ENCODE results near the gene CDC45.

CDC45 gene

DNA sequence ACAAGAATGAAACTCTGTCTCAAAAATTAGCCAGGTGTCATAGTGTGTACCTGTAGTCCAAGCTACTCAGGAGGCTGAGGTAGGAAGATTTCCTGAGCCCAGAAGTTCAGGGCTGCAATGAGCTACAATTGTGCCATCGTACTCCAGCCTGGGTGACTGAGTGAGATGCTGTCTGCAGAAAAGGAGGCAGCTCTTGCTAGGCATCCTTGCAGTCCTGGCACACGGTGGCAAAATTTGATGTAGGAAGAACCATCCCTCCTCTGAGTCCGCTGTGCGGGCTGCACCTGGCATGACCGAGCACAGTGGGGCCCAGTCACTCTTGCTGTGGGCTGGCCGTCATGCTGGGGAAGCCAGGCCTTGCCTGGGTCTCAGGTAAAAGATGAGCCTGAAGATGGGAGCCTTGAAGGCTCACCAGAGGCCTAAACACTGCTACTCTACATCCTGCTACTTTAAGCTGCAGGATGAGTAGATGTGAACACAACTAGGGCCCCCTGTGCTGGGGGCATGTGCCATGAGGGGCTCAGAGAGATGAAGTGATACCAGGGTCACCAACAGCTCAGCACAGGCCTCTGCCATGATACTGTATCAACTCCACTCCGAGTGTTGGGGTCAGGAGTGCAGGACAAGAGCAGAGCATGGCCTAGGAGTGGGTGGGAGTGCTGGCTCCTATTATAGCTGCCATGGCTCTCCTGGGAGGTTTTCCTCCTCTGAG, 18.6 kb downstream of the CDC45 start:
- no peak for DNase-seq

DNA sequence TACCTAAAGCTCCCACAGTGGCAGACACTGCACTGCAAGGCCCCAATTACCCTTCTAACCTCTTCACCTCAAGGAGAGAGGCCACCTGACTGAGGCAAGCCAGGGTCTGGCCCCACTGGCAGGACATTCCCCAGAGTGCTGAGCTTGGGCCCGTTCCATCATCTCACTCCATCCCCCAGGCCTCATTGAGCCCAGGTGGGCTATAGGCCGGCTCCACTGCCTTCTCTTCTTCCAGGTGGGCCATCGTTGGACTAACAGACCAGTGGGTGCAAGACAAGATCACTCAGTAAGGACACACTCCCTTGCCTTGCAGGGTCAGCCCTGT, 19.1 kb downstream of the CDC45 start:
- DNase-seq = no peak

DNA sequence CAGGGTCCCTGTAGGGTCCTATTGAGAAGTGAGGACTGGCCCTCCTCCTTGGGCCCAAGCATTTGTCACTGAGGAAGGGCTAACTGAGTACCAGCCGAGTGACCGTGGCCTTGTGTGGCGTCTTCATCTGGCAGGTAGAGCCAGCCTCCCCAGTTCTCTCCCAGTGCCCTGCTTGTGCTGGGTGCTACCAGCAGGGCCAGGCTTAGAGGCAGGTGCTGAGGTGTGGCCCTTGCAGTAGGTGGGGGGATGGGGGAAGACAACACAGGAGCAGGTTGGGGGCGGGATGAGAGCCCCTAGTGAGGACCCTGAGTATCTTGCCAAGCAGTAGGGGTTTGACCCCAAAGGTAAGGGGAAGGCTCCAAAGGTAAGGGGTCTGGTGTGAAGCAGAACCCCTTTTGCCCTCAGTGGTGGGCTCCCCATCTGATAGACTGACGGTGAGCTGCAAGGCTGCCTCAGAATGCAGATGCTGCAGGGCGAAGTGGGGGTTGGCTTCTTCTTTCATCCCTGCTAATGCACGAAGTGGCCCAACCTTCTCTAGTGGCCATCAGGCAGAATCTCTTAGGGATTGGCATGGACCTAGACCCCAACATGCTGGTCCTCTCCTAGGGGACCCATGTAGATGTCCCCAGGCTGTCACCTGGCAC, 19.6 kb downstream of the CDC45 start:
- no peak for DNase-seq

DNA sequence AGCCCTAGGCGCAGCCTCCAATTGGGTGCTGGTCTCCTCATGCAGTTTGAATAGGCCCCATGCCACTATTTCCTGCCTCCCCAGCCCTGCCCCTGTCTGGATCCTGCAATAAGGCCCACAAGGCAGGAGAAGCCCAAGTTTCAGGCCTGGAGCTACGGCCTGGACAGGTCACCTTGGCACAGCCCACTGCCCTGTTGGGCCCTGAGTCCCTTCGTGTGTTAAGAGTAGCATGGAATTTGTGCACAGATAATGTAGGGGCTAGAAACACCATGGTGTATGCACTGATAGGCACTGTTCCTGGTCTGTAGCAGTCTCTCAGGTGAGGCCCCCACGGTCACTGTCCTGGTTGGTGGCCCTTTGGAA, 20.1 kb downstream of the CDC45 start:
- no peak for DNase-seq

DNA sequence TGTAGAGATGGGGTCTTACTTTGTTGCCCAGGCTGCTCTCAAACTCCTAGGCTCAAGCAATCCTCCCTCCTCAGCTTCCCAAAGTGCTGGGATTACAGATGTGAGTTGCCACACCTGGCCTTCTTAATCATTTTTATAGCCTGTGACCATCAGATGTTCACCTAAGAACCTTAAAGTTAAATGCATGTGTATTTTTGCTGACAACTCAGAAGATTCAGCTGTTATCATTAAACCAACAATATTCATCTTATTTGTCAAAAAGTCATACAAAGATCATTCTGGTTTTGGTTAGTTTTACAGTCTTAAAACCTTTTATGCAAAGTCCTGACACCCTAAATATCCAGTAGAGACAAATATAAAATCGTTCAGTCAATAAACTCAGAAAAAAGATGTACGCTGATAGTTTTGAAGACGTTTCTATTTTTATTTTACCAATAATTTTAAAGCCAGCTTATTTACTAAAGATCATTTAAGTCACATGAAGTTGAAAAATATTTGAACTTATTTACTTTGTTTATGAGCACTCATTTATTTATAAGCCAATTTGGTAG, 22.3 kb downstream of the CDC45 start:
- no peak for DNase-seq

DNA sequence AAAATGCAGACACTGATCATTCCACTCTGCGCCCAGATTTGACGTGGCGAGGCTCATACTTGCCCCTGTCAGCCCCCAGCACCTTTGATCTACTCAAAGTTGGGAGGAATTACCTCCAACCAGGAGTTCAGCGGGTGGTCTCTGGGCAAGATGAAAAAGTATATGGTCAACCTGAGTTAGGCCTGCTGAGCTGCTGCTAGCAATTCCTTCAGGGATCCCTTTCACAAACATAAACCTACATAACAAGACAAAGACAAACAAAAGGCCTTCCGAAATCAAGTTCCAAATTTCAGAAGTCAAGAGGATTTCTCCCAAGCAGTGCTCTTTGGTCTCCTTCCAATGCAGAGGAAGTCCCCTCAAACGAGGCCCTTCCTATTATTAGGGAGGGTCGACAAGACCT, 23.6 kb downstream of the CDC45 start:
- DNase-seq = no peak

DNA sequence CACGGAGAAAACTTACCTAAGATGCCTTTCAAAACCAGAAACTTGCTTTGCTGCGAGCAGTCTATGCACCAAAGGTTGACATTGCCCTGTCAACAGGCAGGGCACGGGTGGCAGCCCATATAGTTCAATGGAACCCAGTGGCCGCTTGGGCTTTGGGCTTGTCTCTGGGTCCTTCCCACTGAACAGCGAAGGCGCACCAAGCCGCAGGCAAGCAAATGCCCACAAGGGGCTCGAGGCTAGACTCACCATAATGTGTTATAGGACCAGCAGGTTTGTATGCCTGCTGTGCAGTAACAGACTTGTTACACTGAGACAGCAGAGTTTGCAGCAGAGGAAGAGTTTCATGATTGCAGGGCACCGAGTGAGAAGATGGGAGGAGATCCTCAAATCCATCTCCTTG, 24.1 kb downstream of the CDC45 start:
- DNase-seq = no peak

DNA sequence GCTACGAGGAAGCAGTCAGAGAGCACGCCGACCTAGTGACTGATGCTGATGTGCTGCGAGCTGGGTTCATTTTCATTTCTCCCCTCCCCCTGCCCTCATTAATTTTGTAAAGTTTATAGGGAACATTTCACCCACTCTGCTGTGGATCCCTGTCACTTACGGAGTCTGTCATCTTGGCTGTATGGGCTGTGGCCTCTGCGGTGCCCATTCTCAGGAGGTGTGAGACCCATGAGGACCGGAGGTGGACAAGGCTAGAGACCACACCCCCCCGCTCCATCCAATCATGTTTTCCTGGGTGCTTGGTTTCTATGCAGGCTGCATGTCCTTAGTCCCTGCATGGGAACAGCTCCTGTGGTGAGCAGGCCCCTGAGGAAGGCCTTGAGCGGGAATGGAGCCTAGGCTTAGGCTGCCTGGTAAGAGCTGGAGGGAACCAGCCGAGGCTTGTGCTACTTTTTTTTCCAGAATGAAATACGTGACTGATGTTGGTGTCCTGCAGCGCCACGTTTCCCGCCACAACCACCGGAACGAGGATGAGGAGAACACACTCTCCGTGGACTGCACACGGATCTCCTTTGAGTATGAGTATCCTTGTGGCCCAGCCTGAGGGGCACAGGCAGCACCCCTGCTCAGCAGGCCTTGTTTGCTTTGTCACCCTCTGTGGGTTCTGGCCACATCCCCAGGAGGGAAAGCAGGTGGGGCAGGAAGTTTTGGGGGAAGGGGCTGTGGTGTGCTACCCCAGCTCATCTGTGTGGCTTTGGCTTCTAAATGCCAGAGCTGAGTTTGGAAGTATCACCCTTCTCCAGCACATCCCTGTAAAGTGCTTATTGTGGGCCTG, 25.4 kb downstream of the CDC45 start:
- no peak for DNase-seq

DNA sequence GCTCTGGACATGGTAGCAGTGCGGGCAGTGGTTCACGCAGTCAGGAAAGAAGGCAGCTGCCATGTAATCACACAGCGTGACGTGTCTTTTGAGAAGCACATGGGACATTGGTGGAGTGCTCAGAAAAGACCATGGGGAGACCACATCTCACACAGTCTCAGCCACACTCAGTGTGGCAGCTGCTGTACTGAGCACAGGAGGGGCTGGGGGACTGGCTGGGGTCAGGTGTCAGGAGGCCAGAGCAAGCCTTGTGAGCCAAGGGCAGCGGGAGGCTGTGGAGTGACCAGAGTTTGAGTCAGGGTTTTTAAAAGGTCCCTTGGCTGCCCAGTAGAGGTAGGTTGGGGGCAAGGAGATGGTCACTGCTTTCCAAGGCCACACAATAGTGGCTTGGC, 26.0 kb downstream of the CDC45 start:
- no peak for DNase-seq

DNA sequence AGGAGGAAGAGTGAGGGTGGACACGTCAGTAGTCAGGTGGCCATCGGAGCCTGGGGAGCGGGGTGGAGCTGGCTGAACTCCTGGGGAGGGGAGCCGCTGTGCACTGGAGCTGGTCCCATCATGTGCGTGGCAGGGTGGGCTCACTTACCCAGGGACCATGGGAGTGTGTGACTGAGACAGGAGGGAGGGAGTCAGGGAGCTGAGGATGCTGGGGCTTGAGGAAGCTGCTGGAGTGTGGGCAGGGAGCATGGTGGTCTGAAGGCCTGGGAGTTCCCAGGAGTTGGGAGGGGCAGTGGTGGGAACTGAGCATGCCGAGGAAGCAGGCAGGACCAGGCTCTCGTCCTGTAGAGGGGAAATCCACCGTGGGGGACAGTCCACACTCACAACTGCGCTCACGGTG, 26.5 kb downstream of the CDC45 start:
- DNase-seq = no peak

DNA sequence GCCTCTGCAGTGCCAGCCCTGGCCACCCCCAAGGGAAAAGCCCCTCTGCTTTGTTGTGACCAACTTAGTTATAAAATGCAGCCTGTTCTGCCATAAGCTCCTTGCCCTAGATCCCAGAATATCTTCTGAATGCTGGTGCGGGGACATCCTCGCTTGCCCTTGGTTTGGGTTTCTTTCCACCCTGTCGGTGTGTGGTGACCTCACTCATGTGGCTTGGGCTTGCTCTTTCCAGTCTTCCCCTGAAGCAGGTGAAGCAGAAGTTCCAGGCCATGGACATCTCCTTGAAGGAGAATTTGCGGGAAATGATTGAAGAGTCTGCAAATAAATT, 27.8 kb downstream of the CDC45 start:
- no peak for DNase-seq

DNA sequence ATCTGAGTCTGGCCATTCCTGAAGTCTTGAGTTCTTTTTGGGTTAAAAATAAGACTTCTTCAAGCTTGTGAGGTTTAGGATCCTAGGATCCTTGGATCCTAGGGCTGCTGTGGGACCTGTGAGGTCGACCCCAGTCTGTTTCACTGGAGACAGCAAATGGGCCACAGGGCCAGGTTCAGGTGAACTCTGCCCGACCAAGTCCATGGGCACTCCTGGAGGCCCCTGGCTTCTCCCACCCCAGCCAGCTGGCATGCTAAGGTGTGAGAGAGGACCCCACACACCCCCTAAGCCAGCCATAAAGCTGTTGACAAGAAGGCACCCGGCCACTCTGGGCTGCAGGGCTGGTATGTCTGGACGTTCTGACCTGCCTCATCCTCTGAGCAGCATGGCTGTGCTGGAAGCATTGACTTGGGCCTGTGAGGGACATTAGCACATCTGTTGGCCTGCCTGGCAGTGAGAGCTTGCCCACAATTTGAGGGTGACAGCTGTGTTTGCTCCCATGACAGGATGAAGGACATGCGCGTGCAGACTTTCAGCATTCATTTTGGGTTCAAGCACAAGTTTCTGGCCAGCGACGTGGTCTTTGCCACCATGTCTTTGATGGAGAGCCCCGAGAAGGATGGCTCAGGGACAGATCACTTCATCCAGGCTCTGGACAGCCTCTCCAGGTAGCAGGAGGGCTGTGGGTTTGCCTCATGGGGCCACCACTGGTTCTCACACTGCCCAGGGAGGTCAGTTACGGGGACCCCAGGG, 28.5 kb downstream of the CDC45 start:
- no peak for DNase-seq

DNA sequence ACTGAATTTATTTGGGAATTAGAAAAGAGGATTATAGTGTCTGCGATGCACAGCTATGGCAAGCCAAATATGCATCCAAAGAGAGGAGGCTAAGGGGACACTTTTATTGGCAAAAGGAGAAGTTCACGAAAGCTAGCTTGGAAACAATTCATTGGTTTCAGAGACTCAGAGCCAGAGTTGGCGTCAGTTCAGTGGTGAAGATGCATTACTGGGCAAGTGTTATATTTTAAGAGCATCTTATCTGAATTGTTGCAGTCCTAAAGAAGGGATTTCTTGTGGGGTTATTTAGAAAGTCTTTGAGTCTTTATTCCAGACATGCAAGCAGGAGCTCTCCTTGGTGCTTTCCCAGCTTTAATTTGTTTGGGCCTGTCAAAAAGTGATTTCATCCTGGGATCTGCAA, 29.5 kb downstream of the CDC45 start:
- DNase-seq = no peak

DNA sequence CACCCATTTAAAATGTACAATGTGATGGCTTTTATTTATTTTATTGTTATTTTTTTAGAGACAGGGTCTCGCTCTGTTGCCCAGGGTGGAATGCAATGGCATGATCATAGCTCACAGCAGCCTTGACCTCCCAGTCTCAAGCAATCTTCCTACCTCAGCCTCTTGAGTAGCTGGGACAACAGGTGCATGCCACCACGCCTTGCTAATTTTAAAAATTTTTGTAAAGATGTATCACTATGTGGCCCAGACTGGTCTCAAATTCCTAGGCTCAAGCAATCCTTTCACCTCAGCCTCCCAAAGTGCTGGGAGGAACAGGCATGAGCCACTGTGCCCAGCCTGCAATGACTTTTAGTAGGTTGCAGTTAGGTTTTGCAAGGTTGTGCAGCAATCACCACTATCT, 30.2 kb downstream of the CDC45 start:
- no peak for DNase-seq

DNA sequence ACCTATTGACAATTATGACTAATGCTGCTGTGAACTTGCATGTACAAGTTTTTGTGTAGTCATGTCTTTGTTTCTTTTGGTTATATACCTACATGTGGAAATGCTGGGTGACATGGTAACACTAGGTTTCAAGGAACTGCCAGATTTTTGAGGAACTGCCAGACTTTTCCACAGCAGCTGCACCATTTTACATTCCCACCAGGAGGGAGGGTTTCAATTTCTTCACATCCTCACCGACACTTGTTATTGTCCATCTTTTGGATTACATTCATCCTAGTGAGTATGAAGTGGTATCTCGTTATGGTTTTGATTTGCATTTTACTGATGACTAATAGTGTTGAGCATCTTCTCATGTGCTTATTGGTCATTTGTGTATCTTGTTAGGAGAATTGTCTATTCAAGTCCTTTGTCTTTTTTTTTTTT, 31.2 kb downstream of the CDC45 start:
- DNase-seq = no peak

DNA sequence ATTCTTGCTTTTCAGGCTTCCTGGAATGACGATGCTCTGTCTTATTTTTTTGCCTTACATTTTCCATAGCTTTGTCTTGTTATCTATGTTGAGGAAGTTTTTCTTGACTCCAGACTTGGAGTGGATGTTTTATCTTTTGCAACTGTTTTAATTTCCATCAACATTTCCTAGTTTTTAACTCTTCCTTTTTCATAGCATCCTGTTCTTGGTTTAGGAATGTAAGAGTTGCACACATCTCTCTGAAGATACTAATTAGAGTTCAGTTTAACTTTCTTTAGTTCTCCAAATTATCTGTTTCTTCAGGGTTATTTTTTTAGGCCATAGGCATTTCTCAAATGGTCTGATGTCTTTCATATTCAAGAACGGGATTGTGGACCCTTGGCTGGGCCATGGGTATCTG, 34.1 kb downstream of the CDC45 start:
- DNase-seq = no peak

DNA sequence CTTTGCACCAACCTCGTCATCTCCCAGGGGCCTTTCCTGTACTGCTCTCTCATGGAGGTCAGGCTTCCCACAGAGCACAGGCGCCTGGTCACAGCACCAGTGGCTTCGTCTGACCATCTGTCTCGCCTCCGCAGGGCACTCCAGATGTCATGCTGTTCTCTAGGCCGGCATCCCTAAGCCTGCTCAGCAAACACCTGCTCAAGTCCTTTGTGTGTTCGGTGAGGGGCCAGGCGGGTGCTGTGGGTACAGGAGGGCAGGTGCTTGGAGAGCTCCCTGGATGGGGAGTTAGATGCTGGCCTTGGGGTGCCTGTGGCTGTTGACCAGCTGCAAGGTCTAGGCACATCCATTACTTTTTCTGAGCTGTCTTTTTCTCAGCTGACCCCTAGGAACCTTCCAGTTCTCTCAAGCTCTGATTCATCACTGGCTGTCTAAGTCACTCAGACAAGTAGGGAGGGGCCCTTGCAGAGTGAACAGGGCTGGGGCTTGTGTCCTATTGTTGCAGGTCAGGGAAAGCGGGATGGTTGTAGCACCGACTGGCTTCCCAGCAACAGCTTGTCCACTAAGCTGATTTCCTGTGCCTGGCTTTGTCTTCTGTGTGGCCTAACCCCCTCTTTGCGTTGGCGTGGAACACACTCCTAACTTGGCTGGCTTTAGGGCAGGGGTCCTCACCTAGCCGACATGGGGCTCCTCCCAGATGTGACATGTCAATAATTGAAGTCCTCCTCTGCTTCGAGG, 35.3 kb downstream of the CDC45 start:
- no peak for DNase-seq

DNA sequence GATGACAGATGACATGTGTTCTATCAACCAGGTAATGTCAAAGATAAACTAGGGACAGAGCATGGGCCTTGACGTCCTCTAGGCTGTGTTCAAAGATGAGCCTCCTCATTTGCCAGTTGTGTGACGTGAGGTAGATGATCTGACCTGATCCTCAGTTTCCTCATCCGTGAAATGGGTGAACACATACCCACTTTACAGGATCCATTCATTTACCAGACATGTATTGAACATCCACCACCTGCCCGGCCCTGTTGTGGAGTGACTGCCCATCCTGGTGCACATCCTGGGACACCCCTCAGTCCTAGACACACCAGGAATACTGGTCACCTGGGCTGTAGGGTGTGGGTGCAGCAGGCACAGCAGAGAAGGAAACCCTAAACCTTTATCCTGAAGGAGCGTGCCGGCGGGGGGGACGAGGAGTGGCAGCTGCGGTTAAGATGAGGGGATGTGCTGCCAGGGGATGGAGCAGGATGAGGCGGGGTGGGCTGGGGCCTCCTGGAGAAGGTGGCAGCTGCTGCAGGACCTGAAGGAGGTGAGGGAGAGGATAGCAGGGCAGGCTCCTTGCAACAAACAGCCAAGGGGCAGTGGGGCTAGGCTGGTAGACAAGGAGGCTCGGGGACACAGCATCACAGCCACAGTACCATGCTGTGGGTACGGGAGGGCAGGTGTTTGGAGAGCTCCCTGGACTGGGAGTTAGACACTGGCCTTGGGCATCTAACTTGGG, 36.1 kb downstream of the CDC45 start:
- no peak for DNase-seq

DNA sequence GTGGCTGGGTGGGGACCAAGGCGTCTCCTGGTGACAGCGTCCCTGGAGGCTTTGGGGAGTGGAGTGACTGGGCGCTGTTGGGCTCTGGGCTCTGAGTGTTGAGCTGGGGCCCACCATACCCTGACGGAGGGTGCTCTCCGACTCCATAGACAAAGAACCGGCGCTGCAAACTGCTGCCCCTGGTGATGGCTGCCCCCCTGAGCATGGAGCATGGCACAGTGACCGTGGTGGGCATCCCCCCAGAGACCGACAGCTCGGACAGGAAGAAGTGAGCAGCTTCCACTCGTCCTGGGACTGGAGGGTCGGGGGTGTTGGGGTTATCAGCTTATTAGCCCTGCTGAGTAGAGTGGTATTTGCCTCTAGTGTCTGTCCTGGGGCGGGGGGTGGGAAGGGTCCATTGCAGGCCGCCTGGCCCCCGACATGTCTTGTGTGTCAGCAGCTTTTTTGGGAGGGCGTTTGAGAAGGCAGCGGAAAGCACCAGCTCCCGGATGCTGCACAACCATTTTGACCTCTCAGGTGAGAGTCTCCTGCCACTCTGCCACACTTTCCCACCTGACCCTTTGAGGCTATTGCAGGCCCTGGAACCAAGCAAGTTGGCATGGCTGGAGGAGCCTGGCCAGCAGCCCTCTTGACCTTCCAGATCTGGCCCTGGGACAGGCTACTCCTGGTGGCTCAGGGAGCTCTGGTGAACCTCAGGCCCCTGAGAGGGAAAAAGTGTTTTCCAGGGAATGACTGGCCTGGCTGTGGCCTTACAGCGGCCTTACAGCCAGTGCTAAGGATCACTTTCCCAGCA, 36.9 kb downstream of the CDC45 start:
- no peak for DNase-seq

DNA sequence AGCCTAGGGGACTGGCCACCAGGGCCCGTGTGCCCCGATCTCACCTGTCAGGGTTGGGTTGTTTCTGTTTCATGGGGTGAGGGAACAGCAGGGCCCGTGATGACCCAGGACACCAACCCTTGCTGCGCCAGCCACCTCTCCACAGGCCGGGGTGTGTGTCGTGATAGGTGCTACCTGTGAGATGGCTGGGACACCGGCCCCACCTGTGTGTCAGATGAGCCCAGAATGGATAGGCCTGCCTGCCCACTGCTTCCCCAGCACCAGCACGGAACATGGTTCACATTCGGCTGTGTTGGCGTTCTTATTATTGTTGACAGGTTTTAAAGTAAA, 37.4 kb downstream of the CDC45 start:
- DNase-seq = no peak

DNA sequence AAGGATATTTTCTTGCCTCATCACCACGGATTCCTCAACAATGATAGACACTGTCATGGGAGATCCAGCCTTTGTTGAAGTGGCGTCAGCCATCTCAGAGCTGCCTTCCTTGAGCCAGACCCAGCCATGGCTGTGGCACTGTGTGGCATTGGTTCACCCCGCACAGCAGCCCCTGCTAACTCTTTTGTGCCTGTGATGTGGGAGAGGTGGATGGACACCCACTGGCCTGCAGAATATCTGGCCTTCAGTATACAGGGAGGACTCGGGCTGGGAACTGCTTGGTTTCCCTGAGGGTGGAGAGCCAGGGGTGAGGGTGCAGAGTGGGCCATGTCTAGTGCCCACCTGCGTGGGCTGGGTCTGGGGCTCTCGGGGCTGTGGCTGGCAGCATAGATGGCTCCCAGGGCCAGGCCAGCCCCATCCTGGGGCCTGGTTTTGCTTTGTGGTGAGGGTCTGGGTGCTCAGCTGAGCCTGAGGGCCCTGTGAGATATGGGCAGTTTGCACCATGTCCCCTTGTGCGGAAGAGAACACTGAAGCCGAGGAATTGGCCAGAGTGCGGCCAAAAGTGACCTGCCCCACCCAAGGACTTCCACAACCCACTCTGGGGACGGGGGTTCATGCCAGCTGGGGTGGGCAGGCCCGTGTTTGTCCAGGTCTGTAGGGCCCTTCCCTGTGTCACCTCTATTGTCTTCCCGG, 38.3 kb downstream of the CDC45 start:
- no peak for DNase-seq

Data from activated effector memory CD4-positive, alpha-beta T cell treated with Interleukin-2 at 50 U/mL for 16 hours (primary cell).